ENCODE data around the gene HTATSF1. TPM values are rescaled to one million over a fixed set of nuclear protein-coding genes. Genes with fewer than 3 reads are reported as not detected.

HTATSF1 gene
- polyA plus RNA-seq, 1 of the 3 experiments (the other 2 are of a cell fraction) = 2.7 TPM

GRCh38 chrX:136540226-136540625 is 42.8 kb downstream of the HTATSF1 start:
- 24% methylated on average over 5 of the region's 5 CpGs for WGBS (ENCODE audit: low lambda C conversion rate)
- Histone ChIP-seq H3K9ac (no peak overlapping the region), H3K27me3 (ENCODE audit: insufficient read depth) (peaks cover 19% of the 10 kb centered on the region; the same call in 1 of the 2 replicates), H2AFZ (ENCODE audit: low read depth) (no peak overlapping the region), H3K27ac (ENCODE audit: low read depth in 2 of 2, low read length in 1 of 2) (no peak overlapping the region), H3K9me3 (no peaks in the 10 kb centered on the region), H3K79me2 (ENCODE audit: insufficient read depth) (no peaks in the 10 kb centered on the region), H3K4me3 (ENCODE audit: low read depth in 2 of 2, low read length in 1 of 2) (no peak overlapping the region), H4K20me1 (ENCODE audit: insufficient read depth) (no peaks in the 10 kb centered on the region), H3K36me3 (replicated peaks in 1 of 2; ENCODE audit: control insufficient read depth in 1 of 2, insufficient read depth in 2 of 2, low read length in 1 of 2) (no peaks in the 10 kb centered on the region), H3K9me2 (no peaks in the 10 kb centered on the region), H3K4me2 (no peak overlapping the region), H3F3A (replicated peaks; ENCODE audit: insufficient read depth) (no peaks in the 10 kb centered on the region), H3K4me1 (ENCODE audit: control insufficient read depth in 1 of 2, insufficient read depth in 2 of 2, low read depth in 1 of 2, low read length in 1 of 2) (no peaks in the 10 kb centered on the region)
- CTCF ChIA-PET = no interaction called here
- no peak for DNase-seq
- TF ChIP-seq SMC3 (IDR thresholded peaks at IDR 0.05; ENCODE audit: low read depth, low read length) (no peak), USF2 (IDR thresholded peaks at IDR 0.05; ENCODE audit: borderline replicate concordance, low read depth, low read length) (no peak), EP300 (IDR thresholded peaks at IDR 0.05; ENCODE audit: borderline replicate concordance in 1 of 2, low read depth in 1 of 2, low read length in 1 of 2) (no peak), GATA2 (CRISPR knock-in tag; IDR thresholded peaks at IDR 0.05) (no peak), RFX5 (IDR thresholded peaks at IDR 0.05; ENCODE audit: low read length) (no peak), RAD21 (IDR thresholded peaks at IDR 0.05; ENCODE audit: low read length) (no peak), POLR2AphosphoS5 (IDR thresholded peaks at IDR 0.05; ENCODE audit: low read depth, low read length) (no peak), RXRA (IDR thresholded peaks at IDR 0.05; ENCODE audit: borderline replicate concordance, low read depth) (no peak), FOXM1 (IDR thresholded peaks at IDR 0.05; ENCODE audit: low read depth) (no peak), FOSL2 (IDR thresholded peaks at IDR 0.05; ENCODE audit: borderline replicate concordance, low read depth) (no peak), TAF1 (IDR thresholded peaks at IDR 0.05; ENCODE audit: borderline replicate concordance, low read depth, low read length) (no peak), YY1 (IDR thresholded peaks at IDR 0.05; ENCODE audit: low read depth) (no peak), ELF1 (IDR thresholded peaks at IDR 0.05) (no peak), TEAD4 (IDR thresholded peaks at IDR 0.05; ENCODE audit: borderline replicate concordance, insufficient read depth) (no peak), MAX (IDR thresholded peaks at IDR 0.05; ENCODE audit: low read depth) (no peak), RCOR1 (IDR thresholded peaks at IDR 0.05; ENCODE audit: low read length) (no peak), MXI1 (IDR thresholded peaks at IDR 0.05; ENCODE audit: low read depth, low read length) (no peak), PBX3 (IDR thresholded peaks at IDR 0.05) (no peak), ZBTB33 (IDR thresholded peaks at IDR 0.05; ENCODE audit: borderline replicate concordance, low read depth) (no peak)
- POLR2A ChIA-PET = no interaction called here

Data from SK-N-SH (cell line).